HG03280 (cell line): ENCODE data around the gene ZEB1.

Source experiments
- ATAC-seq: cut with Tn5 transposase; IDR thresholded peaks from one replicate; pipeline ENCODE4 v1.9.1; 2021; ENCODE audit warnings: mild to moderate bottlenecking, moderate library complexity; ENCODE audit not compliant: unreplicated experiment

The ZEB1 gene

DNA sequence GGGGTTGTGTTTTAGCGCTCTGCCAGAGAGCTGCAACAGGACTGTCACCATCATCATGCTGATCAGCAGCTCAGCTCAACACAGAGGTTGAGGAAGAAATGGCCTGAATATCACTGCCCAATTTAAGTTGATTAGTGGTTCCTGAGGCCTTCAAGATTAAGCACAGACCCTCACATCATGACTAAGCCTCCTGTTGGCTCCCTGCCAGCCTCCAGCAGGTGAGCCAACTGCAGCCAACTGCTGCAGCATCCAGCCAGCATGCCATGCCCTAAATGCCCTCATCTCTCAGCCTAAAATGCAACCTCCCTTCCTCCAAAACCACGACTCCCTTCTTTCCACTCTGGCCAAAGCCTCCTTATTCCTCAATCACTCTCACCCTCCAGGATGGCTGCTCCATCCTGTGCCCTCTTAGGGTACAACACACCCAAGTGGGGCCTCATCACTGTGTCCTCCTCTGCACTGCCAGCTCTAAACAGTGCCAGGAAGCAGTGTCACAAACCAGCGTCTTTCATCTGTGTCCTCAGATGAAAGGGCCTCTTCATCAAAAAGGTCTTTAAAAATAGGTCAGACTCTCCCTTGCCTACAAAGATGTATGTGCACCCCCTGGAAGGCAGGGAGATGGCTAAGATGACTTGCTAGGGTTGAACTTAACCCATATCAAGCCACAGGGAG, 259.3 kb downstream of the ZEB1 start:
- ATAC-seq: no peak

DNA sequence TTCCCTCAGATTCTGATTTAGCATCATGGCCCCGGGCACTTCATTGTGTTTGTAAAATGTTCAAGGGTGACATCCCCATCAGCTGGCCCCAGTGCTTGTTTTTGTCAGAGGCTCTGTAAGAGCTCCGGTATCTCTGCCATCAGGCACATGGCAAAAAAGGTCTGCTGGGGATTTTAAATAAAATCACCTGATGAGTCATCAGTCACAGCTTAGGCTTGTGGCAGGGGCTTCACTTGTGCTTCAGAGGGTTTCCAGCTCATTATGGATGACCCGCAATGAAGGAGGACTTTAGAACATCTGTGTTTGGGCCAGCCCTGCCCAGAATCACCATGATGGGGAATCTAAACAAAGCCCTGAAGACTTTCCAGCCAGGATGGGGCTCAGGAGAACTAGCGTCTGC, 259.9 kb downstream of the ZEB1 start:
- no peak for ATAC-seq
